Mononuclear cell (primary cell): ENCODE results near the gene SET. TPM values are rescaled to one million over a fixed set of nuclear protein-coding genes. Genes with fewer than 3 reads are reported as not detected.
"Not testable (repeated sequence)": the region's sequence is repeated elsewhere in the genome, so short reads cannot be mapped to it uniquely, and the experiment has no call there.

Experiments
- H3K27me3 ChIP-seq: 2 replicates; pipeline ENCODE4 v1.6.0; 2011; ENCODE audit warnings: low read length, control low read depth; ENCODE audit not compliant: insufficient read depth
- H3K4me1 ChIP-seq: 2 replicates; pipeline ENCODE4 v1.5.1; 2011; ENCODE audit warnings: mild to moderate bottlenecking, low read length, control low read depth; ENCODE audit not compliant: insufficient read depth
- H3K4me3 ChIP-seq: 2 replicates; pipeline ENCODE4 v1.5.1; 2011; ENCODE audit warnings: mild to moderate bottlenecking, low read length, moderate library complexity
- H3K9me3 ChIP-seq: 2 replicates; pipeline ENCODE4 v1.5.1; 2011; ENCODE audit warnings: low read depth, mild to moderate bottlenecking, control low read depth, low read length
- total RNA-seq: library from RNA; depleted of rRNA; stranded (reverse); fragments of >200 nt; gene quantifications from one replicate; pipeline ENCODE4 v1.2.3, GENCODE V29; 2012

The SET gene
- total RNA-seq, 1 donor = 386 TPM

GRCh38 chr9:128677794-128678193 is 11.2 kb upstream of the SET start:
- H3K4me3 ChIP-seq = no peak overlapping the region
- H3K9me3 ChIP-seq = no peaks in the 10 kb centered on the region
- H3K27me3 ChIP-seq = no peaks in the 10 kb centered on the region
- peaks cover 7% of the 10 kb centered on the region for H3K4me1 ChIP-seq

GRCh38 chr9:128683340-128684064 is 5.5 kb upstream of the SET start:
- no peaks in the 10 kb centered on the region for H3K9me3 ChIP-seq
- peaks cover 56% of the 10 kb centered on the region for H3K4me1 ChIP-seq
- H3K4me3 ChIP-seq = peak overlapping the region; percentile 61

GRCh38 chr9:128684065-128684324 is 5.0 kb upstream of the SET start:
- peaks cover 58% of the 10 kb centered on the region for H3K4me1 ChIP-seq

More at GRCh38 chr9:128683340-128684064, 5.5 kb upstream of the SET start:
- no peaks in the 10 kb centered on the region for H3K27me3 ChIP-seq

GRCh38 chr9:128684325-128685199 is 4.5 kb upstream of the SET start:
- no peaks in the 10 kb centered on the region for H3K27me3 ChIP-seq
- H3K9me3 ChIP-seq = no peaks in the 10 kb centered on the region
- H3K4me3 ChIP-seq = peak overlapping the region; percentile 61
- peaks cover 58% of the 10 kb centered on the region for H3K4me1 ChIP-seq

More at GRCh38 chr9:128684065-128684324, 5.0 kb upstream of the SET start:
- Histone ChIP-seq H3K4me3 (peak overlapping the region; percentile 61), H3K27me3 (no peaks in the 10 kb centered on the region), H3K9me3 (no peaks in the 10 kb centered on the region)

- H3K9me3 ChIP-seq = no peaks in the 10 kb centered on the region
- H3K4me1 ChIP-seq = peaks cover 66% of the 10 kb centered on the region
- peak overlapping the region; percentile 31 for H3K4me3 ChIP-seq
- no peaks in the 10 kb centered on the region for H3K27me3 ChIP-seq
Observed at GRCh38 chr9:128685636-128686489, 3.2 kb upstream of the SET start.

GRCh38 chr9:128687453-128687852 is 1.6 kb upstream of the SET start:
- Histone ChIP-seq H3K27me3 (no peaks in the 10 kb centered on the region), H3K4me1 (peaks cover 67% of the 10 kb centered on the region), H3K4me3 (no peak overlapping the region), H3K9me3 (no peaks in the 10 kb centered on the region)

GRCh38 chr9:128689293-128689774 is 312 bp downstream of the SET start:
- no peaks in the 10 kb centered on the region for H3K9me3 ChIP-seq
- peak overlapping the region; percentile 54 for H3K4me3 ChIP-seq
- peaks cover 58% of the 10 kb centered on the region for H3K4me1 ChIP-seq
- no peaks in the 10 kb centered on the region for H3K27me3 ChIP-seq

GRCh38 chr9:128689820-128690683 is 1.0 kb downstream of the SET start:
- Histone ChIP-seq H3K4me3 (peak overlapping the region; percentile 70), H3K4me1 (peaks cover 51% of the 10 kb centered on the region), H3K9me3 (no peaks in the 10 kb centered on the region), H3K27me3 (no peaks in the 10 kb centered on the region)

- Histone ChIP-seq H3K4me1 (peaks cover 44% of the 10 kb centered on the region), H3K4me3 (peak overlapping the region; percentile 70), H3K27me3 (no peaks in the 10 kb centered on the region), H3K9me3 (no peaks in the 10 kb centered on the region)
Observed at GRCh38 chr9:128690684-128691034, 1.6 kb downstream of the SET start.

- not testable (repeated sequence) for H3K27me3 ChIP-seq, H3K4me3 ChIP-seq, H3K9me3 ChIP-seq
- peaks cover 14% of the 10 kb centered on the region for H3K4me1 ChIP-seq
Observed at GRCh38 chr9:128693738-128694137, 4.7 kb downstream of the SET start.

- Histone ChIP-seq H3K4me3 (no peak overlapping the region), H3K9me3 (no peaks in the 10 kb centered on the region), H3K27me3 (no peaks in the 10 kb centered on the region), H3K4me1 (peaks cover 14% of the 10 kb centered on the region)
Observed at GRCh38 chr9:128694344-128694743, 5.3 kb downstream of the SET start.

GRCh38 chr9:128696923-128697707 is 8.1 kb downstream of the SET start:
- H3K4me3 ChIP-seq = no peak overlapping the region
- peaks cover 8% of the 10 kb centered on the region for H3K4me1 ChIP-seq
- no peaks in the 10 kb centered on the region for H3K27me3 ChIP-seq
- no peaks in the 10 kb centered on the region for H3K9me3 ChIP-seq

GRCh38 chr9:128699096-128699795 is 10.2 kb downstream of the SET start:
- not testable (repeated sequence) for H3K27me3 ChIP-seq, H3K9me3 ChIP-seq, H3K4me3 ChIP-seq
- peaks cover 15% of the 10 kb centered on the region for H3K4me1 ChIP-seq
